HG02763 (cell line): ENCODE results near the gene SPRR2G.
"Not testable (repeated sequence)": the region's sequence is repeated elsewhere in the genome, so short reads cannot be mapped to it uniquely, and the experiment has no call there.

Source experiments
- ATAC-seq: cut with Tn5 transposase; IDR thresholded peaks from one replicate; pipeline ENCODE4 v1.9.1; 2021; ENCODE audit warnings: mild to moderate bottlenecking, moderate library complexity; ENCODE audit not compliant: unreplicated experiment

SPRR2G gene

DNA sequence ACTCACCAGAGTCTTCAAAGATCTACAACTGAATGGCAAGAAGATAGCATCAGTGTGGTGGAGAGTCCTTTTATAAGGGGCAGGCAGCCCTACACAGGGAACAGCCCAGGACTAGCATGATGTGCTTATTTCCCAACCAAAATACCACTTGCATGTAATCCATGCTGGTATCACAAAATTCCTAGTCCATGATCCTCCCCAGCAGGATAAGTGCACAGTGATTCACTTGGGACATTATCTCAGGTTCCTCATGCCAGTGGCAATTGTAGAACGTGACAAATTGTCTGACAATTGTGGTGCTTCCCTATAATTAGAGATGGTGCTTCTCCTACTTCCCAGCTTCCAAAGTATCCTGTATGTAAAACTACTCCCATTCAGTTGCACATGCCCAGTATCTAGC lies at the start of gene SPRR2G:
TSS of gene SPRR2G (minus strand) at position 45 of the 400 bp plus-strand sequence. CDS start 780 bp downstream, outside the sequence.
- ATAC-seq, result no peak

GRCh38 chr1:153195216-153195615 lies 44.5 kb upstream of the SPRR2G start:
- no peak for ATAC-seq

DNA sequence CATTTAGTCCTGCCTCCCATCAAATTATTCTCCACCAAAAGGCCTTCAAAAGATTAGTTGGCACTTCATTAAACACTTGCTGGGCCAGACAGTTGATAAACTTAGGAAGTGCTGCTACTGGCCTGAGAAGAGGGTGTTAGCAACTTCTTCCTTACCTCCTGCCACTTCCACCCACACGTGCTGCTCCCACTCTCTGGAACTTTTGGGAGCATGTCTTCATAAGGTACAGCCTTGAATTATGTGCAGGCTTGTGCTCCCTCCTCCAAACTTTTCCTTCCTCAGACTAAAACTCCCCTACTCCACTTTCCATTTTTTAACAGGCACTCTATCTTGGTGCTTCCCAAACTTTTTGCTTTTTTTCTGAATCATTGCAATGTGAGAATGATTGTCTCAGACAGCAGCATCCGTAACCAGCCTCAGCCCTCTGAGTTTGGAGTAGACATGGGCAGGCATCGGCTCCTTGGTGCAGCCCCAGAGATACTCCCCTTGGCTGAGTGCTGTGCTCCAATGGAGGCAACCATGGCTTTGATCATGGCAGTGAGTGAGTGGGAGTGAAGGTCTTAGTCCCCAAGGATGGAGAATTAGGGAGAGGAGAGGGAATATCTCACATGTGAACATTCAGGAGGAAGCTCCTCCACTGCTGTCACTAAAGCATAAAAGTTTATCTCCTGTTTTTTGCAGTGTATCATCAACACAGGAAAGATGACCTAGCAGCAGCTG lies 43.8 kb upstream of the SPRR2G start:
- ATAC-seq, result no peak

- no peak for ATAC-seq
These were observed 42.0 kb upstream of the SPRR2G start for GRCh38 chr1:153192697-153193096.

DNA sequence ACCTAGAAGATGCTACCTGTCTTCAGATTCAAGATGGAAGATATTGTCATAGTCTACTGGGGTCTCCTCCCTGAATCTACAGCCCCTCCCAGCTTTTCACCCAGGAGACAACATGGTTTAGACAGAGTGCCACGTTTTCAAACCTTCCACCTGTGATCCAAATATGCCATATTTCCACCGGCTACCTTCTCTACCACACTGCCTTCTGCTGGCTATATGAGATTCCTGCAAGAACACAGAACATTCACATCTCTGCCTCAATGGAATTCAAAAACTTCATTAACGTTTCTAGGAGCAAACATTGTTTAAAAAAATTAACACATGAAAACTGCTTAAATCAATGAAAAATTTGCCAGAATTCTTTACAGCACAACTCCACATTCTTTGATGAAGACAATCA lies 39.7 kb upstream of the SPRR2G start:
- ATAC-seq, result no peak

- not testable (repeated sequence) for ATAC-seq
These were observed 37.6 kb upstream of the SPRR2G start for GRCh38 chr1:153188301-153188700.

DNA sequence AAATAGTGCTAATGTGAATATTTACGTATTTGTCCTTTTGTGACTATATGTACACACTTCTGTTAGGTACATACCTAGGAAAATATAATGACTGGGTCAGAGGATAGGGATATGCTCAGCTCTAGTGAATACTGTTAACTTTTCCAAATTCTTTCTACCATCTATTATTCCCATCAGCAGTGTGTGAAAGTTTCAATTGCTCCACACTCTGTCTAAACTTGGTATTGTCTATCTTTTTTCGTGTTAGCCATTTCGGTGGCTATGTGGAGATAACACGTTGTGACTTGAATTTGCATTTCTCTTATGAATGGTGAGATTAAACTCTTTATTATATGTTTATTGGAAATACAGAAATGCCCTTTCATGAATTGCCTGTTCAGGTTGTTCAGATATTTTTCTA lies 29.9 kb upstream of the SPRR2G start:
- ATAC-seq, result no peak

- no peak for ATAC-seq
These were observed 28.2 kb upstream of the SPRR2G start for GRCh38 chr1:153178922-153179321.

GRCh38 chr1:153174624-153175023 lies 23.9 kb upstream of the SPRR2G start:
- ATAC-seq, result no peak

DNA sequence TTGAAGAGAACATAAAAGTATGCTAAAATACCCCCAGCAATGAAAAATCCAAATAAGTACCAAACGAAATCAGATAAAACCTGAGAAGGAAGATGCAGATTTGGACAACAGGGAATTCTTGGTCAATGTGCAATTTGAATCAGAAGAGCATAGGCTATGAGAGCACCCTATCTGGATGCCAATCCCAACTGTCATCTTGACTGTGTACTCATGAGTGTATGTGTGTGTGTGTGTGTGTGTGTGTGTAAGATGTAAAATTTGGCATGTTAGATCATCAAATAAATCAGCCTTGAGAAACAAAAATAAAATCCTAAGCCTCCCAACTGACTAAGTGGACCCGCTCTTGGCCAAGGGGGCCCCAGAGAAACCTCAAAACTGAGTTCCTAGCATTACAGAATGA lies 18.0 kb upstream of the SPRR2G start:
- no peak for ATAC-seq

DNA sequence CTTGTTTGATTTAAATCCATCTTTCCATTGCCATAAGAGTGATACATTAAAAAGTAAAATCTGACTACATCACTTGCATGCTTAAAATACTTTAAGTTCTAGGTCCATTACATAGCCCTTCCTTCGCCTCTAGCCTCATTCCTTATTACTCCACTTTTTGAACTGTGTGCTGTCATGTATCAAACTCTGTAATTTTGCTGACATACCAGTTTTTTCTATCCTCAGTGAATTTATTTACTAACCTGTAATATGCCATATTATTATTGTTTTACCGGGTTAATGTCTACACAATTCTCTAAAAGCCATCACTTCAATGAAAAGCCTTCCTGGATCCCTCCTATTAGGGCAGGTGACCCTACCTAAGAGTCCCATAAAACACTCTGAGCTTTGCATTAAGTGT lies 4.9 kb upstream of the SPRR2G start:
- ATAC-seq, result no peak

- no peak for ATAC-seq
These were observed 1.8 kb upstream of the SPRR2G start for GRCh38 chr1:153152481-153152880.

- ATAC-seq, result no peak
These were observed 9.3 kb downstream of the SPRR2G start for GRCh38 chr1:153141377-153141776.

GRCh38 chr1:153140484-153140883 lies 10.2 kb downstream of the SPRR2G start:
- ATAC-seq, result no peak

GRCh38 chr1:153133743-153134142 lies 16.9 kb downstream of the SPRR2G start:
- no peak for ATAC-seq

DNA sequence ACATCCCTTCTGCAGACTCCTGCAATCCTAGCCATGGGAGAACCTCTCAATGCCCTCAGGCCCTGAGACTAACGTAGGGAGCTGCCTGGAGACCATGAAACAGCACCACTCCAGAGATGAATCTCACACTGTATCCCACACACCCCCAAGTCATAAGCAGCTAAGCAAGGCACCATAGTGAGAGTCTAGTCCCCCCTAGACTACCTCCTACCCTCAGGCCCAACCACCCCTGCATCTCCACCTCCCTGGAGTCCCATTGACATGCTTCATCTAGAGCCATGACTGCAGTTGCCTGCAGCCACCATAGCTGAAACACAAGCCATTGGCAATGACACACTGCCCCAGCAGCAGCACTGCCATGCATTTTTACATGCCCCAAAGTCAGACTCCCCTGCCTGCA lies 17.4 kb downstream of the SPRR2G start:
- no peak for ATAC-seq

- not testable (repeated sequence) for ATAC-seq
These were observed 22.0 kb downstream of the SPRR2G start for GRCh38 chr1:153128688-153129087.

- ATAC-seq, result no peak
These were observed 23.4 kb downstream of the SPRR2G start for GRCh38 chr1:153127296-153127695.

GRCh38 chr1:153125536-153125935 lies 25.2 kb downstream of the SPRR2G start:
- no peak for ATAC-seq

DNA sequence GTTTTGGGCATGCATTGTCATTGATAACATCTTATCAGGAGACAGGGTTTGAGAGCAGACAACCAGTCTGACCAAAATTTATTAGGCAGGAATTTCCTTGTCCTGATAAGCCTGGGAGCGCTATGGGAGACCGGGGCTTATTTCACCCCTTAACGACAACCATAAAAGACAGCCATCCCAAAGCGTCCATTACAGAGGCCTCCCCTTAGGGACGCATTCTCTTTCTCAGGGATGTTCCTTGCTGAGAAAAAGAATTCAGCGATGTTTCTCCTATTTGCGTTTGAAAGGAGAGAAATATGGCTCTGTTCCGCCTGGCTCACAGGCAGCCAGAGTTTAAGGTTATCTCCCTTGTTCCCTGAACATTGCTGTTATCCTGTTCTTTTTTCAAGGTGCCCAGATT lies 26.9 kb downstream of the SPRR2G start:
- not testable (repeated sequence) for ATAC-seq

GRCh38 chr1:153122831-153123421 lies 27.8 kb downstream of the SPRR2G start:
- ATAC-seq, result no peak

DNA sequence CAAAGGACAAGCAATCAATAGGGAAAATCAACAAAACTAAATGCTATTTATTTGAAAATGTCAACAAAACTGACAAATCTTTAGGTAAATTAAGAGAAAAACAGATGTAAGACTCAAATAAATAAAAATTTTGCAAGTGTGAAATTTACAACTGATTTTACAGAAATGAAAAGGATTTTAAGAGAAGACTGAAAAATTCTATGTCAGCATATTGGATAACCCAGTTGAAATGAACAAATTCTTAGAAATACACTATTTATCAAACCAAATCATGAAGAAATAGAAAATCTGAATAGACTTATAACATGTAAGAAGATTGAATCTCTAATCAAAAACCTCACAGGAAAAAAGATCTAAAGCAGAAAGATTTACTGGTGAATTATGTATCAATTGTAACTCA lies 29.7 kb downstream of the SPRR2G start:
- ATAC-seq, result no peak

DNA sequence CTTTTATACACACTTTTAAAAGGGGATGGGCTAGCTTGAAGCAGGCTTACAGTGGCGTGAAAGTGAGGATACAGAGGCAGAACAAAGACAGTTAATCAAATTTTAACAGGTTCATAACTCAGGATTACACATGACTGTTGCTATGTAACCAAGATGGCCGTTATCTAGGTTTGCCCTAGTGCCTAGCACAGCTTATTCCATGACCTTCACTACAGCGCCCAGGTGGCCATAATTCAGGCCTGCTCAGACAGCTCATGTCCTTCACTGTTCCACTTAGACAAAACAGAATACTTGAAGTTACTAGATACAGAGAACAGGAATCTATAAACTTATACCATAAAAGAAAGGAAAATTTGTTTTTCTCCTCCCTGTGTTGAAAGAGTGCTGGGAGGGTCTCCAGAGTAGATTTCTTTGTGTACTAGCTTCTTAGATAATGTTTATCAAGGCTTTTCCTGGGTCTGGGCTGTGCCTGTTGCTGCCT lies 31.2 kb downstream of the SPRR2G start:
- ATAC-seq, result no peak
